Peyer's patch (tissue), 4 donors: ENCODE measurements around the gene ZBTB22. TPM values are rescaled to one million over a fixed set of nuclear protein-coding genes. Genes with fewer than 3 reads are reported as not detected.
"Not testable (repeated sequence)": the region's sequence is repeated elsewhere in the genome, so short reads cannot be mapped to it uniquely, and the experiment has no call there.

Source experiments
- DNase-seq, 3 donors: peaks; one replicate each; pipeline ENCODE4 v3.0.0-alpha.2; 2017 to 2019
- H3K27ac ChIP-seq, 4 donors: fragments of 200-600 bp; sonication (generic); one replicate each; pipeline ENCODE4 v1.5.1; 2016 to 2019
- H3K27me3 ChIP-seq, 2 donors: fragments of 200-600 bp; sonication (generic); one replicate each; pipeline ENCODE4 v1.5.1; 2019
- H3K36me3 ChIP-seq, 3 donors: fragments of 200-600 bp; sonication (generic); one replicate each; pipeline ENCODE4 v1.5.1; 2016 to 2019
- H3K4me1 ChIP-seq, 4 donors: fragments of 200-600 bp; sonication (generic); one replicate each; pipeline ENCODE4 v1.5.1; 2016 to 2019
- H3K4me3 ChIP-seq, 4 donors: fragments of 200-600 bp; sonication (generic); 1 replicate in 3 of 4; 2 replicates in 1 of 4; pipeline ENCODE4 v1.5.1; 2016 to 2019; ENCODE audit warnings: mild to moderate bottlenecking in 1 of 4
- H3K9me3 ChIP-seq, 4 donors: fragments of 200-600 bp; sonication (generic); one replicate each; pipeline ENCODE4 v1.5.1; 2016 to 2019; ENCODE audit warnings: mild to moderate bottlenecking in 1 of 4
- POLR2A ChIP-seq, 2 donors: fragments of 450-650 bp; IDR thresholded peaks; one replicate each; pipeline ENCODE4 v1.5.1; 2017; ENCODE audit warnings: antibody characterized with exemption in 2 of 2, mild to moderate bottlenecking in 2 of 2, moderate library complexity in 2 of 2
- total RNA-seq, 4 donors: library from RNA; depleted of rRNA; stranded (reverse); fragments of >200 nt; gene quantifications; one replicate each; pipeline ENCODE4 v1.1.0, GENCODE V29; 2016
- TF ChIP-seq, protein P1 (sequence below), 6 experiments: fragments of 450-650 bp in 4 of 6; fragments of 200-600 bp in 2 of 6; sonication (generic) in 1 of 6; IDR thresholded peaks; one replicate each; pipeline ENCODE4 v1.5.1; 2017 to 2019; ENCODE audit warnings: antibody characterized with exemption in 6 of 6, mild to moderate bottlenecking in 3 of 6, moderate library complexity in 1 of 6

ZBTB22 gene
- total RNA-seq: 10 to 100 TPM; 11.6 to 27.6 (median 20.2) TPM

DNA sequence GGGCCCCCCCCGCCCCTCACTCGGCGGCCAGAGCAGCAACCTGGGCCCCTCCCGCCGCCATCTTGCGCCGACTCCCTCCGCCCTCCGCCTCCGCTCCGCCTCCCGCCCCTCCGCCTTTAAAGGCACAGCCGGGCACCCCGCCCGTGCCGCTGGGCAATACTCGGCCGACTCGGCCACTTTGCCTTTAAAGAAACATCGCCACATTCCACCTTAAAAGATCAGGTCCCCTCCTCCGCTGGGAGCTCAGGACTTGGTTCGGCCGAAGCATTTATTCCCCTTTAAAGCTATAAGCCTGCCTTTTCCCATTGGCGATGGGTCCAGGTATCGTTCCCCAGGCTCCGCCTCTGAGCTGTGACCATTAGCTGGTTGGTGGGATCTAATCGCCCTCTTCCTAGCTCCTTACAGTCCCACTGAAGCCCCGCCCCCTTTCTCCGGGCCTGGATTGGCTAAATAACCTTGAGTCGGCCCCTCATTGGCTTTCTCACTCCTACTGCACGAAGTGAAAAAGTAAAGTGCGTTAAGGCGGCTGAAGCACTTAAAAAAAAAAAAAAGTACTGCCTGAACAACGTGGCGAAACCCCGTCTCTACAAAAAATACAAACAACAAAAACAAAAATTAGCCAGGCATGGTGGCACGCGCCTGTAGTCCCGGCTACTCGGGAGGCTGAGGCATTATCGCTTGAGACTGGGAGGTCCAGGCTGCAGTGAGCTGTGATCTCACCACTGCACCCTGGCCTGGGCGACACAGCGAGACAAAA is at the start of gene ZBTB22:
ZBTB22 (minus strand) TSS at position 76 of the 757 bp plus-strand sequence. CDS start 828 bp downstream, outside the sequence.
- Histone ChIP-seq H3K36me3 (peaks cover 0 to 29% (median 0%) of the 10 kb centered on the region in 3 donors), H3K27ac (peak within 1 kb of the TSS; percentile 82 to 89 (median 84)), H3K27me3 (no peaks in the 10 kb centered on the region), H3K4me3 (peak within 1 kb of the TSS; percentile 40 to 60 (median 54)), H3K9me3 (no peaks in the 10 kb centered on the region), H3K4me1 (peaks cover 4 to 68% (median 27%) of the 10 kb centered on the region in 4 donors)
- TF ChIP-seq POLR2A (IDR thresholded peaks at IDR 0.05): peak in 1 of 2 donors; percentile 42
- TF ChIP-seq, protein P1, sequence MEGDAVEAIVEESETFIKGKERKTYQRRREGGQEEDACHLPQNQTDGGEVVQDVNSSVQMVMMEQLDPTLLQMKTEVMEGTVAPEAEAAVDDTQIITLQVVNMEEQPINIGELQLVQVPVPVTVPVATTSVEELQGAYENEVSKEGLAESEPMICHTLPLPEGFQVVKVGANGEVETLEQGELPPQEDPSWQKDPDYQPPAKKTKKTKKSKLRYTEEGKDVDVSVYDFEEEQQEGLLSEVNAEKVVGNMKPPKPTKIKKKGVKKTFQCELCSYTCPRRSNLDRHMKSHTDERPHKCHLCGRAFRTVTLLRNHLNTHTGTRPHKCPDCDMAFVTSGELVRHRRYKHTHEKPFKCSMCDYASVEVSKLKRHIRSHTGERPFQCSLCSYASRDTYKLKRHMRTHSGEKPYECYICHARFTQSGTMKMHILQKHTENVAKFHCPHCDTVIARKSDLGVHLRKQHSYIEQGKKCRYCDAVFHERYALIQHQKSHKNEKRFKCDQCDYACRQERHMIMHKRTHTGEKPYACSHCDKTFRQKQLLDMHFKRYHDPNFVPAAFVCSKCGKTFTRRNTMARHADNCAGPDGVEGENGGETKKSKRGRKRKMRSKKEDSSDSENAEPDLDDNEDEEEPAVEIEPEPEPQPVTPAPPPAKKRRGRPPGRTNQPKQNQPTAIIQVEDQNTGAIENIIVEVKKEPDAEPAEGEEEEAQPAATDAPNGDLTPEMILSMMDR (IDR thresholded peaks at IDR 0.05): peak in 3 of 6 experiments; percentile 8 to 26 (median 15)
- DNase-seq: peak; percentile 98 to 100 (median 100)

DNA sequence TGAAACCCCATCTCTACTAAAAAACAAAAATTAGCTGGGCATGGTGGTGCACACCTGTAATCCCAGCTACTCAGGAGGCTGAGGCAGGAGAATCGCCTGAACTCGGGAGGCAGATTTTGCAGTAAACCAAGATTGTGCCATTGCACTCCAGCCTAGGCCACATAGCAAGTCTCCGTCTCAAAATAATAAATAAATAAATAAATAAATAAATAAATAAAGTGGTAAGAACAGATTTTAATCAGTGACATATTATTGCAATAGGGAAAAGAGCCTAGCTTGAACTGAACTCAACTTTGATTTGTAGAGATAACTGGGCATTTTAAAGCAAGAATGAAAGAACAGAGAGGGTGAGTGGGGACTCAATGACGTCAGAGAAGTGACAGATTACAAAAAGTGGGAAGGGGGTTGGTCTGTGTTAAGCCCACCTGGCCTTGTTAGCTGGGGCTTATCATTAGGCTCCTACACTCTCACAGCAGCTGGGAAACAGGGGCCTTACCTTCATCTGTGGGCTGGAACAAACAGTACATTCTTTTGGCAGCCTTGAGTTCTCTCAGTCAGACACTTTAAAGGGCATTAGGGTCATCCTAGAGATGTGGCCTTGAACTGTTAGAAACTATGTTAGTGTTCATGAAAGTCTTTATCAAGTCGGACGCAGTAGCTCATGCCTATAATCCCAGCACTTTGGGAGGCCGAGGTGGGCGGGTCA is 49.6 kb upstream of the ZBTB22 start:
- Histone ChIP-seq H3K4me1 (no peaks in the 10 kb centered on the region), H3K9me3 (no peaks in the 10 kb centered on the region), H3K27ac (no peak overlapping the region), H3K36me3 (no peaks in the 10 kb centered on the region), H3K27me3 (no peaks in the 10 kb centered on the region), H3K4me3 (no peak overlapping the region)
- TF ChIP-seq POLR2A (IDR thresholded peaks at IDR 0.05): no peak
- TF ChIP-seq, protein P1 (IDR thresholded peaks at IDR 0.05): no peak
- DNase-seq: no peak

- H3K36me3 ChIP-seq, H3K4me1 ChIP-seq, H3K27ac ChIP-seq, H3K4me3 ChIP-seq, H3K9me3 ChIP-seq, DNase-seq, H3K27me3 ChIP-seq: not testable (repeated sequence)
Measured at GRCh38 chr6:33365206-33365971, 47.8 kb upstream of the ZBTB22 start.

- not testable (repeated sequence) for H3K36me3 ChIP-seq, H3K9me3 ChIP-seq, H3K27me3 ChIP-seq, H3K4me3 ChIP-seq, H3K27ac ChIP-seq, H3K4me1 ChIP-seq, DNase-seq
Measured at GRCh38 chr6:33364475-33365205, 47.1 kb upstream of the ZBTB22 start.

- H3K36me3 ChIP-seq, H3K9me3 ChIP-seq, H3K4me1 ChIP-seq, DNase-seq, H3K27me3 ChIP-seq, H3K4me3 ChIP-seq, H3K27ac ChIP-seq: not testable (repeated sequence)
Measured at GRCh38 chr6:33363486-33363885, 45.9 kb upstream of the ZBTB22 start.

DNA sequence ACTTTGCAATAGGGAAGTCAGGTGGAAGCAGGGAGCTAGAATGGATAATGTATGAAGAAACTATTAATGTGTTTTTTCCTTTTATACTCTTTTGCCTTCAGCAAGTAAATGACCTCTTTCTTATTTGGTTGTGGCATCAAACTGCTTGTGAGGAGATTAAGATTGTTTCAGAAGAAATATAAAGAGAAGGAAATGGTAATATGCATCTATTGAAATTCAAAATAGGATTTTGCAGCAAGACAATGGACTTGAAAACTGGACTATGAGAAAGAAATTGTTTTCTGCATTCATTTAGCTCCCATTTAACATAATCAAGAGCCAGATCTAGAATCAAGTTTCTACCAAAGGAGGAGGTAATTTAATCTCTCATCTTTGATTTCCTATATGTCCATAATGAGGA is 41.8 kb upstream of the ZBTB22 start:
- DNase-seq: no peak
- Histone ChIP-seq H3K9me3 (no peaks in the 10 kb centered on the region), H3K4me1 (no peaks in the 10 kb centered on the region), H3K36me3 (no peaks in the 10 kb centered on the region), H3K4me3 (no peak overlapping the region), H3K27me3 (no peaks in the 10 kb centered on the region), H3K27ac (no peak overlapping the region)
- TF ChIP-seq, protein P1 (IDR thresholded peaks at IDR 0.05): no peak
- TF ChIP-seq POLR2A (IDR thresholded peaks at IDR 0.05): no peak

- not testable (repeated sequence) for H3K9me3 ChIP-seq, H3K27me3 ChIP-seq, H3K36me3 ChIP-seq, DNase-seq, H3K4me1 ChIP-seq, H3K4me3 ChIP-seq
- peak overlapping the region in 2 of 4 donors; percentile 68 to 70 for H3K27ac ChIP-seq
Measured at GRCh38 chr6:33357160-33357871, 39.8 kb upstream of the ZBTB22 start.
